GM10266 (cell line): ENCODE data around the gene TGFBI.

Source experiments
- DNase-seq: peaks from one replicate; pipeline ENCODE4 v3.0.0; 2012; ENCODE audit errors: extremely low spot score
- CTCF ChIP-seq: IDR thresholded peaks from 2 replicates; pipeline ENCODE4 v1.5.1; 2012; ENCODE audit warnings: mild to moderate bottlenecking, low read depth; ENCODE audit not compliant: control insufficient read depth, insufficient read depth; ENCODE audit errors: missing control alignments

Gene TGFBI

GRCh38 chr5:136054142-136055019, 25.6 kb downstream of the TGFBI start:
- DNase-seq = no peak
- no peak for TF ChIP-seq CTCF

DNA sequence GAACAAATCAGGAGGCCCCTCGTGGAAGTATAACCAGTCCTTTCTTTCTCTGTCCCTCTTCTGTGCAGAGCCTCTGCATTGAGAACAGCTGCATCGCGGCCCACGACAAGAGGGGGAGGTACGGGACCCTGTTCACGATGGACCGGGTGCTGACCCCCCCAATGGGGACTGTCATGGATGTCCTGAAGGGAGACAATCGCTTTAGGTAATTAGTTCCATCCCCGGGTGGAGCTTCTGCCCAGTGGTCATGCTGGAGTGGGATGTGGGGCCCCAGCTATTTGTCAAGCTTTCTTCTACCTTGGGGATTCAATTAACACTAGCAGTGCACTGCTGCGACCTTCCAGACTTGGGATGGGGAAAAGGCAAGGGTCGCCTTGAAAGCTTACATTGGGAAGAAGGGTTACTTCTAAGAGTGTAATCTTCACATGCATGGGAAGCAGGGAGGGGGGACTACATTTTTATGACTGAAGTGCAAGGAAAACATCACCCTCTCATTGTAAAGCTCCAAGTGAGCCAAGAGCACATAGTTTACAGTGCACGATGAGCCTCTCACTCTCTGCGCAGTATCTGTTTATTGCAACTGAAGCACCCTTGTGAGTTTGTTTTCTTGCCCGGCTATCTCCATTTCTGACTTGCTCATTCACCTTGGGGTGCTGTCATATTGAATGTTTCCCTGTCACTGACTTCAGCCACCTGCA, 27.0 kb downstream of the TGFBI start:
- TF ChIP-seq CTCF = no peak
- DNase-seq = no peak

GRCh38 chr5:136056336-136056735, 27.5 kb downstream of the TGFBI start:
- DNase-seq = no peak
- TF ChIP-seq CTCF = no peak

- TF ChIP-seq CTCF = no peak
- no peak for DNase-seq
Measured at GRCh38 chr5:136056771-136057335, 28.1 kb downstream of the TGFBI start.

DNA sequence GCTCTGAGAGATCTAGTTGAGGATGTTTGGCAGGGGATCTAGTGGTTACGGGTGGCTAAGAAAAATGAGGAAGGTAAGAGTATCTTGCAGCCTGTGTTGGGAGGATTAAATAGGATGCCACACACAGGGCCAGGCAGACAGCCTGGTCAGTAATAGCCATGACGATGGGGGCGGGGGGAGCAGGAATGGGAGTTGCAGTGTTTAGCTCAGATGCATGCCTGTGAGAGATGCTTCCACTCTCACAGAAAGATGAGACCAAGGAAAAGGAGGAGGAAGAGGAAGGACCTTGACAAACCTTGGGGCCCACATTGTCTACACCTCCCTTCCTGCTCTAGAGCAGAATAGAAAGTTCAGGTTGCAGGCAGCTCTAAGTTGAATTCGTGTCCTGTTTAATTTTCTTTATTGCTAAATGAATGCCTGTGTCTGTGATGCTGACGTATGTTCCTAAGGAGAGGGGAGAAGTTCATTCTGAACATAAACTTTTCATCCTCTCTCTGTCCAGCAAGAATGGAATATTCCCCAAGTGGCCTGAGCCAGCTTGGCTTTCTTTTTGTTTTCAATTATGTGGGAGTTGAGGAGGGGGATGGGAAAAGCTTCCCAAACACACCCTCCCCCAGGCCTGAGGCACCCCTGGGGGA, 28.7 kb downstream of the TGFBI start:
- TF ChIP-seq CTCF = no peak
- DNase-seq = no peak

- TF ChIP-seq CTCF = no peak
- DNase-seq = no peak
Measured at GRCh38 chr5:136058039-136058971, 29.5 kb downstream of the TGFBI start.
